ENCODE results near the gene PREX1.

DNA sequence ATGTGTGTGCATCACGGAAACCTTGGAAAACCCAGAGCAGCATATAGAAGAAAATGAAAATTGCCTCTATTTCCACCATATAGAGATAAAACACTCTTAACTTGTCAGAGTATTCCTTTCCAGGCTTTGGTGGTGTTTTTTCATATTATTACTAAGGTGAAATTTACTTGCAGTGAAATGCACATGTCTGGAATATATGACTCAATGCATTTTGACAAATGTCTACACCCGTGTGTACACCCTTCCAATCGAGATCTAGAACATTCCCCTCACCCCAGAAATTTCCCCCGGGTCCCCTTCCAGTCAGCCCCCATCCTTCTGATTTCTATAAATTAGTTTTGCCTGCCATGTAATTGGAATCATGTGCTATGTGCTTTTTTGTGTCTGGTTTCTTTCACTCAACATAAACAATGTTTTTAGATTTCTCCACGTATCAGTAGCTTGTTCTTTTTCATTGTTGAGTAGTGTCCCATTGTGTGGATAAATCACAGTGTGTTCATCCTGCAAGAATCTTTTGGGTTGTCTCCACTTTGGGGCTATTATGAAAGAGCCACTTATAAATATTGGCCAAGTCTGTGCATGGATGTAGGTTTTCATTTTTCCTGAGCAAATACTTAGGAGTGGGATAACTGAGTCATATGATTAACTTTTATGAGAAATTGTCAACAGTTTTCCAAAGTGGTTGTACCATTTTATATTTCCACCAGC lies 19.9 kb upstream of the PREX1 start:
- no peak for TF ChIP-seq CTCF (IDR thresholded peaks at IDR 0.05 in 4 of 5, conservative IDR thresholded peaks at IDR 0.05 in 1 of 5)
- no peak for TF ChIP-seq POLR2A (IDR thresholded peaks at IDR 0.05)

Data from gastrocnemius medialis (tissue), 4 donors.